K562 (cell line): Measurements from ENCODE around the gene FANCD2OS.

ENCODE experiments used
- CBX8 ChIP-seq: fragments of 200-600 bp; sonication (generic); IDR thresholded peaks from 2 replicates; pipeline ENCODE4 v1.6.1; 2012; ENCODE audit warnings: borderline replicate concordance, mixed run types, low read depth, mild to moderate bottlenecking, moderate library complexity, mixed read lengths, low read length, control low read depth, inconsistent platforms; ENCODE audit not compliant: poor library complexity, severe bottlenecking; ENCODE audit errors: extremely low read depth
- LARP7 ChIP-seq: fragments of 450-650 bp; IDR thresholded peaks from 2 replicates; pipeline ENCODE4 v1.6.1; 2016
- MXI1 ChIP-seq: IDR thresholded peaks from 2 replicates; pipeline ENCODE4 v1.6.1; 2011; ENCODE audit warnings: low read depth, mild to moderate bottlenecking, improper control_type of control experiment, low read length
- SAFB2 ChIP-seq: fragments of 200-400 bp; formaldehyde crosslinking; IDR thresholded peaks from 2 replicates; pipeline ENCODE4 v1.6.1; 2018; ENCODE audit warnings: borderline replicate concordance, low read length, low read depth, moderate library complexity; ENCODE audit not compliant: severe bottlenecking
- XRCC5 ChIP-seq: fragments of 200-400 bp; formaldehyde crosslinking; IDR thresholded peaks from 2 replicates; pipeline ENCODE4 v1.6.1; 2017; ENCODE audit warnings: low read depth, mild to moderate bottlenecking, low read length
- ZNF644 ChIP-seq: fragments of 200-800 bp; sonication (Bioruptor generic); IDR thresholded peaks from 2 replicates; pipeline ENCODE4 v1.6.1; 2016; ENCODE audit warnings: low read depth, missing genetic modification characterization, missing compliant biosample characterization
- TF ChIP-seq, protein P1 (sequence below): fragments of 450-650 bp; IDR thresholded peaks from 2 replicates; pipeline ENCODE4 v1.6.1; 2018; ENCODE audit not compliant: partially characterized antibody
- TF ChIP-seq, protein P2 (sequence below), 3 experiments: IDR thresholded peaks in 2 of 3; conservative IDR thresholded peaks in 1 of 3; 2 replicates each; pipeline ENCODE4 v1.5.1; 2011 to 2012; ENCODE audit warnings: low read length in 3 of 3, mild to moderate bottlenecking in 3 of 3, control low read depth in 2 of 3, improper control_type of control experiment in 1 of 3, inconsistent platforms in 1 of 3, low read depth in 1 of 3, mixed read lengths in 1 of 3, moderate library complexity in 1 of 3; ENCODE audit not compliant: insufficient read depth in 2 of 3
- TF ChIP-seq, protein P3 (sequence below): sonication (generic); formaldehyde crosslinking; IDR thresholded peaks from 2 replicates; pipeline ENCODE4 v1.8.0; 2022; ENCODE audit warnings: missing genetic modification reagents, mild to moderate bottlenecking, borderline replicate concordance
- TF ChIP-seq, protein P4 (sequence below), 2 experiments: IDR thresholded peaks; 2 replicates each; pipeline ENCODE4 v1.6.1; 2012; ENCODE audit warnings: improper control_type of control experiment in 2 of 2, low read depth in 2 of 2, low read length in 2 of 2, borderline replicate concordance in 1 of 2

DNA sequence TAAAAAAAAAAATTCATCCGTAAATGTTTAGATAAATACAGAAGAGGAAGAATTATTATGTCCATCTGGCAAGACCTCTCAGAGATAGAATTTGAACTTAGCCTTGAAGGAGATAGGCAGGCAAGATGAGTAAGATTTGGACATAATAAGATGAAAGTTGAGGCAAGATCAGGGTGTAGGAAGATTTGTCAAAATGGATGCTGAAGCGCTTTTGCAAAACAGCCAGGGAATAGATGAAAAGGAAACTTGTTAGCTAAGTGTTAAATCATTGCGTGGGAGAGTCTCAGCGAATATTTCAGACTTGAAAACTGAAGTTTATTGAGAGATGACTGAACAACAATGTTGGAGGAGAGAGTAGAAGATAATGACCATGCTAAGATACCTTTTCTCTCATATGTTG lies 14.7 kb upstream of the FANCD2OS start:
- no peak for TF ChIP-seq SAFB2
- TF ChIP-seq, protein P1, sequence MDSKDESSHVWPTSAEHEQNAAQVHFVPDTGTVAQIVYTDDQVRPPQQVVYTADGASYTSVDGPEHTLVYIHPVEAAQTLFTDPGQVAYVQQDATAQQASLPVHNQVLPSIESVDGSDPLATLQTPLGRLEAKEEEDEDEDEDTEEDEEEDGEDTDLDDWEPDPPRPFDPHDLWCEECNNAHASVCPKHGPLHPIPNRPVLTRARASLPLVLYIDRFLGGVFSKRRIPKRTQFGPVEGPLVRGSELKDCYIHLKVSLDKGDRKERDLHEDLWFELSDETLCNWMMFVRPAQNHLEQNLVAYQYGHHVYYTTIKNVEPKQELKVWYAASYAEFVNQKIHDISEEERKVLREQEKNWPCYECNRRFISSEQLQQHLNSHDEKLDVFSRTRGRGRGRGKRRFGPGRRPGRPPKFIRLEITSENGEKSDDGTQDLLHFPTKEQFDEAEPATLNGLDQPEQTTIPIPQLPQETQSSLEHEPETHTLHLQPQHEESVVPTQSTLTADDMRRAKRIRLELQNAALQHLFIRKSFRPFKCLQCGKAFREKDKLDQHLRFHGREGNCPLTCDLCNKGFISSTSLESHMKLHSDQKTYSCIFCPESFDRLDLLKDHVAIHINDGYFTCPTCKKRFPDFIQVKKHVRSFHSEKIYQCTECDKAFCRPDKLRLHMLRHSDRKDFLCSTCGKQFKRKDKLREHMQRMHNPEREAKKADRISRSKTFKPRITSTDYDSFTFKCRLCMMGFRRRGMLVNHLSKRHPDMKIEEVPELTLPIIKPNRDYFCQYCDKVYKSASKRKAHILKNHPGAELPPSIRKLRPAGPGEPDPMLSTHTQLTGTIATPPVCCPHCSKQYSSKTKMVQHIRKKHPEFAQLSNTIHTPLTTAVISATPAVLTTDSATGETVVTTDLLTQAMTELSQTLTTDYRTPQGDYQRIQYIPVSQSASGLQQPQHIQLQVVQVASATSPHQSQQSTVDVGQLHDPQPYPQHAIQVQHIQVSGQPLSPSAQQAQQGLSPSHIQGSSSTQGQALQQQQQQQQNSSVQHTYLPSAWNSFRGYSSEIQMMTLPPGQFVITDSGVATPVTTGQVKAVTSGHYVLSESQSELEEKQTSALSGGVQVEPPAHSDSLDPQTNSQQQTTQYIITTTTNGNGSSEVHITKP: no peak
- TF ChIP-seq MXI1: no peak
- TF ChIP-seq CBX8: no peak
- TF ChIP-seq ZNF644 (tag): no peak
- TF ChIP-seq, protein P2, sequence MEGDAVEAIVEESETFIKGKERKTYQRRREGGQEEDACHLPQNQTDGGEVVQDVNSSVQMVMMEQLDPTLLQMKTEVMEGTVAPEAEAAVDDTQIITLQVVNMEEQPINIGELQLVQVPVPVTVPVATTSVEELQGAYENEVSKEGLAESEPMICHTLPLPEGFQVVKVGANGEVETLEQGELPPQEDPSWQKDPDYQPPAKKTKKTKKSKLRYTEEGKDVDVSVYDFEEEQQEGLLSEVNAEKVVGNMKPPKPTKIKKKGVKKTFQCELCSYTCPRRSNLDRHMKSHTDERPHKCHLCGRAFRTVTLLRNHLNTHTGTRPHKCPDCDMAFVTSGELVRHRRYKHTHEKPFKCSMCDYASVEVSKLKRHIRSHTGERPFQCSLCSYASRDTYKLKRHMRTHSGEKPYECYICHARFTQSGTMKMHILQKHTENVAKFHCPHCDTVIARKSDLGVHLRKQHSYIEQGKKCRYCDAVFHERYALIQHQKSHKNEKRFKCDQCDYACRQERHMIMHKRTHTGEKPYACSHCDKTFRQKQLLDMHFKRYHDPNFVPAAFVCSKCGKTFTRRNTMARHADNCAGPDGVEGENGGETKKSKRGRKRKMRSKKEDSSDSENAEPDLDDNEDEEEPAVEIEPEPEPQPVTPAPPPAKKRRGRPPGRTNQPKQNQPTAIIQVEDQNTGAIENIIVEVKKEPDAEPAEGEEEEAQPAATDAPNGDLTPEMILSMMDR (IDR thresholded peaks at IDR 0.05 in 2 of 3, conservative IDR thresholded peaks at IDR 0.05 in 1 of 3; ENCODE audit: insufficient read depth in 2 of 3, low read depth in 1 of 3, low read length in 3 of 3): no peak
- no peak for TF ChIP-seq LARP7
- TF ChIP-seq, protein P3, sequence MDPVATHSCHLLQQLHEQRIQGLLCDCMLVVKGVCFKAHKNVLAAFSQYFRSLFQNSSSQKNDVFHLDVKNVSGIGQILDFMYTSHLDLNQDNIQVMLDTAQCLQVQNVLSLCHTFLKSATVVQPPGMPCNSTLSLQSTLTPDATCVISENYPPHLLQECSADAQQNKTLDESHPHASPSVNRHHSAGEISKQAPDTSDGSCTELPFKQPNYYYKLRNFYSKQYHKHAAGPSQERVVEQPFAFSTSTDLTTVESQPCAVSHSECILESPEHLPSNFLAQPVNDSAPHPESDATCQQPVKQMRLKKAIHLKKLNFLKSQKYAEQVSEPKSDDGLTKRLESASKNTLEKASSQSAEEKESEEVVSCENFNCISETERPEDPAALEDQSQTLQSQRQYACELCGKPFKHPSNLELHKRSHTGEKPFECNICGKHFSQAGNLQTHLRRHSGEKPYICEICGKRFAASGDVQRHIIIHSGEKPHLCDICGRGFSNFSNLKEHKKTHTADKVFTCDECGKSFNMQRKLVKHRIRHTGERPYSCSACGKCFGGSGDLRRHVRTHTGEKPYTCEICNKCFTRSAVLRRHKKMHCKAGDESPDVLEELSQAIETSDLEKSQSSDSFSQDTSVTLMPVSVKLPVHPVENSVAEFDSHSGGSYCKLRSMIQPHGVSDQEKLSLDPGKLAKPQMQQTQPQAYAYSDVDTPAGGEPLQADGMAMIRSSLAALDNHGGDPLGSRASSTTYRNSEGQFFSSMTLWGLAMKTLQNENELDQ (CRISPR knock-in tag): no peak
- no peak for TF ChIP-seq XRCC5
- TF ChIP-seq, protein P4, sequence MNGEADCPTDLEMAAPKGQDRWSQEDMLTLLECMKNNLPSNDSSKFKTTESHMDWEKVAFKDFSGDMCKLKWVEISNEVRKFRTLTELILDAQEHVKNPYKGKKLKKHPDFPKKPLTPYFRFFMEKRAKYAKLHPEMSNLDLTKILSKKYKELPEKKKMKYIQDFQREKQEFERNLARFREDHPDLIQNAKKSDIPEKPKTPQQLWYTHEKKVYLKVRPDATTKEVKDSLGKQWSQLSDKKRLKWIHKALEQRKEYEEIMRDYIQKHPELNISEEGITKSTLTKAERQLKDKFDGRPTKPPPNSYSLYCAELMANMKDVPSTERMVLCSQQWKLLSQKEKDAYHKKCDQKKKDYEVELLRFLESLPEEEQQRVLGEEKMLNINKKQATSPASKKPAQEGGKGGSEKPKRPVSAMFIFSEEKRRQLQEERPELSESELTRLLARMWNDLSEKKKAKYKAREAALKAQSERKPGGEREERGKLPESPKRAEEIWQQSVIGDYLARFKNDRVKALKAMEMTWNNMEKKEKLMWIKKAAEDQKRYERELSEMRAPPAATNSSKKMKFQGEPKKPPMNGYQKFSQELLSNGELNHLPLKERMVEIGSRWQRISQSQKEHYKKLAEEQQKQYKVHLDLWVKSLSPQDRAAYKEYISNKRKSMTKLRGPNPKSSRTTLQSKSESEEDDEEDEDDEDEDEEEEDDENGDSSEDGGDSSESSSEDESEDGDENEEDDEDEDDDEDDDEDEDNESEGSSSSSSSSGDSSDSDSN (IDR thresholded peaks at IDR 0.05; ENCODE audit: borderline replicate concordance in 1 of 2, low read depth in 2 of 2, low read length in 2 of 2): no peak
